Measurements from ENCODE around the gene FAAP20. TPM values are rescaled to one million over a fixed set of nuclear protein-coding genes. Genes with fewer than 3 reads are reported as not detected.

FAAP20 gene
- total RNA-seq, 3 donors from 2014 or later = 23.4 to 42.6 (median 32.0) TPM

DNA sequence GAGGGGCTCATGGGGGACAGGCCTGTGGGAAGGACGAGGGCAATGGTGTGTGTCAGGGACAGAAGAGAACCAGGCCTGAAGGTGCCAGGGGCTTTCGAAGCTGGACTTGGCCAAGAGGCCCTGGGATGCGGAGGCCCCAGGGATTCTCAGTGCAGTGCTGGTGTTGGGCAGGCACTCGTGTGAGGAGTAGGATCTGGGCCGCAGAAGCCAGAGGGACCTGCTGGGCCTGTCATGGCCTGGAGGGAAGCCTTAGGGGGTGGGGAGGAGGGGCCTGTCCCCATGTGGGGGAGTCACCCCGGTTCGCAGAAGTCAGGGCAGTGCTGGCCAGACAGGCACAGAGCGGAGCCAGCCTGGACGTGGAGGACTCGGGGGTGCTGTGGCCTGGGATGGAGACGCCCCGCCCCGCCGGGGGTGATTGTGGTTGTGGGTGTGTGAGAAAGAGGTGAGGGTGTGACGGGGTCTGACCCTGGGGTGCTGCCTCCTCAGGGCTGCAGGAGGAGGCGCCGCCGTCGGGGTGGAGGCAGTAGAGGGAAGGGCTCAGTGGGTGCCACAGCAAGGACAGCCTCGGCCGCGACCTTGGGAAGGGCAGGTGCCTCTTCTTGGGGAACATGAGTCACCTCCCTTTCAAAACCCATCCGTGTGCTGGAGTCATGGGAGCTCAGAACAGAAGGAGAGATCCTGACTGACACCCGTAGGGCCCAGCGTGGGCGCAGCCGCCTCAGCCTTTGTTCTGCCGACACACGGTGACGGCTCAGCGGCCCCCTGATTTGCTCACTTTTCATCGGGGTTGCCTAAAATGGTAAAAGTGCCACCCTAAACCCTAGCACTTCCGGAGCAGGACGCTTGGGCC, 33.9 kb downstream of the FAAP20 start:
- TF ChIP-seq, protein P1, sequence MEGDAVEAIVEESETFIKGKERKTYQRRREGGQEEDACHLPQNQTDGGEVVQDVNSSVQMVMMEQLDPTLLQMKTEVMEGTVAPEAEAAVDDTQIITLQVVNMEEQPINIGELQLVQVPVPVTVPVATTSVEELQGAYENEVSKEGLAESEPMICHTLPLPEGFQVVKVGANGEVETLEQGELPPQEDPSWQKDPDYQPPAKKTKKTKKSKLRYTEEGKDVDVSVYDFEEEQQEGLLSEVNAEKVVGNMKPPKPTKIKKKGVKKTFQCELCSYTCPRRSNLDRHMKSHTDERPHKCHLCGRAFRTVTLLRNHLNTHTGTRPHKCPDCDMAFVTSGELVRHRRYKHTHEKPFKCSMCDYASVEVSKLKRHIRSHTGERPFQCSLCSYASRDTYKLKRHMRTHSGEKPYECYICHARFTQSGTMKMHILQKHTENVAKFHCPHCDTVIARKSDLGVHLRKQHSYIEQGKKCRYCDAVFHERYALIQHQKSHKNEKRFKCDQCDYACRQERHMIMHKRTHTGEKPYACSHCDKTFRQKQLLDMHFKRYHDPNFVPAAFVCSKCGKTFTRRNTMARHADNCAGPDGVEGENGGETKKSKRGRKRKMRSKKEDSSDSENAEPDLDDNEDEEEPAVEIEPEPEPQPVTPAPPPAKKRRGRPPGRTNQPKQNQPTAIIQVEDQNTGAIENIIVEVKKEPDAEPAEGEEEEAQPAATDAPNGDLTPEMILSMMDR (IDR thresholded peaks at IDR 0.05) = no peak
- no peak overlapping the region for H3K4me3 ChIP-seq
- no peaks in the 10 kb centered on the region for H3K9me3 ChIP-seq
- H3K36me3 ChIP-seq (ENCODE audit: low read depth) = no peaks in the 10 kb centered on the region
- DNase-seq = no peak
- no peak for ATAC-seq
- intact Hi-C loops (cut with DNase I, micrococcal nuclease) = no loop called here
- H3K4me1 ChIP-seq (ENCODE audit: low read depth) = no peaks in the 10 kb centered on the region

DNA sequence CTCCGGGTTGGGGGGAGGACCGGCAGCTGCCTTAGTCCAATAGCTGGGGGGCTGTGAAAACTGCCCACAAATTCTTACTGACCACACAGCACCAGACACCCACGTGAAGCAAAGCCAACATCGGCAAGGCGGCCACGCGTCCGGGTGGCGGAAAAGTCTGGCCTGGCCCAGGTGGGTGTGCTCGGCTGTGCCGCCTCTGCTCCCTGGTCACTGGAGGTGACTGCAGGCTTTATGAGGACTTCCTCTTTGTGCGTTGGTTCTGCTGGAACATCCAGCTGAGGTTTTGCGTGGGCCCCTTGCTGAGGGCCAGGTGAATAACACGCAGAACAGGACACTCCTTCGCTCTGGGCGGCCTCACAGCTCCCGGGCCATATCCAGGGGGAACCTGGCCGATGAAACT, 35.4 kb downstream of the FAAP20 start:
- TF ChIP-seq, protein P1 (IDR thresholded peaks at IDR 0.05) = no peak
- Histone ChIP-seq H3K9me3 (no peaks in the 10 kb centered on the region), H3K4me3 (no peak overlapping the region), H3K4me1 (ENCODE audit: low read depth) (no peaks in the 10 kb centered on the region), H3K36me3 (ENCODE audit: low read depth) (no peaks in the 10 kb centered on the region)
- intact Hi-C loops (cut with DNase I, micrococcal nuclease) = no loop called here
- no peak for ATAC-seq
- no peak for DNase-seq

DNA sequence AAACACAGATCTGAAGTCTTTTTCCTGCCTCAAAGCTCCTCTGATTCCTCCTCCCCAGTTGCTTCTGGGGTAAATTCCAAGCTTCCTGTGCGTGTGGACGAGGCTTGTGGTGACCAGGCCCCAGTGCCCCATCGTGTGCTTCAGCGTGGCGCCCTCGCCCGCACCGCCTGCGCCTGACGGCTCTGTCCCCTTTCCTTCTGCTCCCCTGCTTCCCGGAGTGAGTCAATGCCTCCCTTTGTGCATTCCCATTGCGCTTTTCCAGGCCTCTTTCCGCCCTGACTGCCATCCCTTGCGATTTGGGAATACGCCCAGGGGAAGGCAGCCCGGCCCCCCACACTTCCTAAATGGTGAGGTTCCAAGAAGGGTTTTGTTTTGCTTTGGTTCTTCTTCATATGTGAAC, 36.3 kb downstream of the FAAP20 start:
- Histone ChIP-seq H3K4me3 (no peak overlapping the region), H3K4me1 (ENCODE audit: low read depth) (no peaks in the 10 kb centered on the region), H3K9me3 (no peaks in the 10 kb centered on the region), H3K36me3 (ENCODE audit: low read depth) (no peaks in the 10 kb centered on the region)
- no peak for DNase-seq
- ATAC-seq = no peak
- intact Hi-C loops (cut with DNase I, micrococcal nuclease) = no loop called here
- TF ChIP-seq, protein P1 (IDR thresholded peaks at IDR 0.05) = no peak

DNA sequence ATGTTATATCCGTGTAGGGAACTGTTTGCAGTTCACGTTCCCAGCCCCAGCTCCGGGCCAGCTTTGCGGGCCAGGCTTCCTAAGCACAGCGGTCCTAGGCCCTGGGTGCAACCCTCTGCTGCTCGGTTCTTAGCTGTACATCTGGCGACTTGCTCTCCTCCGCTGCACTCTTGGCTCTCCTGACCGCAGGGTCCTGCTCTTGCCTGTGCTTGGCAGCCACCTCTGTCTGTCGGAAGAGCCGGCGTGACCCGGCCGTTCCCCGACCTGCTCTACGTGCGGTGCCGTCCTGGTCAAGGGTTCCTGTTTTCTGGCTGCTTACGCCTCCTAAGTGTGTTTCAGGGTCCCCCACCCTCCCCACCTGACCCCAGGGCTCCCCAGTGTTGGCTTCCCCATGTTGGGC, 36.7 kb downstream of the FAAP20 start:
- DNase-seq (no peak), ATAC-seq (no peak)
- H3K4me3 ChIP-seq = no peak overlapping the region
- TF ChIP-seq, protein P1 (IDR thresholded peaks at IDR 0.05) = no peak
- H3K36me3 ChIP-seq (ENCODE audit: low read depth) = no peaks in the 10 kb centered on the region
- H3K4me1 ChIP-seq (ENCODE audit: low read depth) = no peaks in the 10 kb centered on the region
- H3K9me3 ChIP-seq = no peaks in the 10 kb centered on the region
- intact Hi-C loops (cut with DNase I, micrococcal nuclease) = no loop called here

DNA sequence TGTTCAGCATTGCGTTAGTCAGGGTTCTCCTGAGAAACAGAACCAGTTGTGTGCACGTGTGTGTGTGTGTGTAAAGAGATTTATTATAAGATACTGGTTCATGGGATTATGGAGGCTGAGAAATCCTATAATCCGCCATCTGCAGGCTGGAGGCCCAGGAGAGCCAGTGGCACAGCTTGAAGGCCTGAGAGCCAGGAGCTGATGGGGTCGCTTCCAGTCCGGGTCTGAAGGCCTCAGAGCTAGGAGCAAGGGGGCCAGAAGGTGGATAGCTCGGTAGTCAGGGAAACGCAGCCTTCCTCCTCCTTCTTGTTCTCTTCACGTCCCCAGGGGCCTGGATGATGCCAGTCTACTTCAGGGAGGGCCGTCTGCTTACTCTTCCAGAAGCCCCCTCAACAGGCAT, 37.7 kb downstream of the FAAP20 start:
- intact Hi-C loops (cut with DNase I, micrococcal nuclease) = no loop called here
- TF ChIP-seq, protein P1 (IDR thresholded peaks at IDR 0.05) = no peak
- DNase-seq (no peak), ATAC-seq (no peak)
- no peaks in the 10 kb centered on the region for H3K36me3 ChIP-seq (ENCODE audit: low read depth)
- no peaks in the 10 kb centered on the region for H3K4me1 ChIP-seq (ENCODE audit: low read depth)
- H3K9me3 ChIP-seq = no peaks in the 10 kb centered on the region
- H3K4me3 ChIP-seq = no peak overlapping the region

Data from mucosa of descending colon (tissue), 3 donors.